ENCODE results near the gene SUSD5. TPM values are rescaled to one million over a fixed set of nuclear protein-coding genes. Genes with fewer than 3 reads are reported as not detected.

SUSD5 gene
- total RNA-seq, result 2.1 TPM

DNA sequence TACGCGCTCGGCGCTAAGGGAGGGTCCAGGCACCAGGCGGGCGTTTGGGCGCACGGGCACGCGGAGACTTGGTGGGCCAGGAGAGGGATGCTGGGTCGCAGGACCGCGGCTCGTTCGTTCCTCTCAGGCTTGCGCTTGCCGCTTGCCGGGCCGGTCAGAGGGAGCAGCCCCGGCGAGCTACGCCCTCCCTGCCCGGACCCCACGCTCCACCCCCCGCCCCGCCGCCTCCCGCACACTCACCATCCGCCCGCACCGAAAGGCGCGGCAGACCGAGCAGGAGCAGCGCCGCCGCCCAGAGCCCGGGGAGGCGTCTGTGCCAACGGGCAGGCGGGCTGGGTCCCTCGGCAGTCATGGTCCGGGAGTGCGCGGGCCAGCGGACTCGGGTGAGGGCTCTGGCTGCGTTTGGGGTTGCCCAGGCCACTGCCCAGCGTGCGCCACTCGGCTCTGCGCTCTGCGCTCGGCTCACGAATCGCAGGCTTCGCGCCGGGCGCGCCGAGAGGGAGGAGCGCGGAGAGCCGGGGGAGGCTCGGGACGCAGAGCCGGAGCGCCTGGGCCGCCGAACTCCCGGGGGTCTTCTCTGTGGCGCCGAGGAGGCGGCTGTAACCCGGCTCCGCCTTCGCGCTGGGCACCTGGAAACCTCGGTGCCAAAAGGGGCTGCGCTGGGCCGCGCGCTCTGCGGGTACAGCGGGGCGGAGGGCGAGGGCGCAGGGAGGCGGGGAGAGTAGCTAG, at the start of gene SUSD5:
TSS of gene SUSD5 (minus strand) at position 365 of the 729 bp plus-strand sequence. CDS start at position 352, 13 bp downstream.
- DNase-seq (ENCODE audit: low spot score), result no peak

DNA sequence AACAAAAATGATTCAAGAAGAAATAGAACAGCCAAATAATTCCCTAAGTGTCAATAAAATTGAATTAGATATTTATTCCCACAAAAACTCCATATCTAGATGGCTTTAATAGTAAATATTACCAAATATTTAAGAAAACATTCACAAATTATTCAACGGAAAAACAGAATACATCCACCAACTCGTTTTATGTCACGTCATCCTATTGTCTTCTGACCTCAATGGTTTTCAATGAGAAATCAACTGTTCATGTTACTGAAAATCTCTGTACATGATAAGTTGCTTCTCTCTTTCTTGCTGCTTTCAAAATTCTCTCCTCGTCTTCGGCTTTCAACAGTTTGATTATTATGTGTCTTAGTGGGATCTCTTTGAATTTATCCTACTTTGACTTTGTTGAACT, 41.5 kb upstream of the SUSD5 start:
- DNase-seq (ENCODE audit: low spot score), result no peak

DNA sequence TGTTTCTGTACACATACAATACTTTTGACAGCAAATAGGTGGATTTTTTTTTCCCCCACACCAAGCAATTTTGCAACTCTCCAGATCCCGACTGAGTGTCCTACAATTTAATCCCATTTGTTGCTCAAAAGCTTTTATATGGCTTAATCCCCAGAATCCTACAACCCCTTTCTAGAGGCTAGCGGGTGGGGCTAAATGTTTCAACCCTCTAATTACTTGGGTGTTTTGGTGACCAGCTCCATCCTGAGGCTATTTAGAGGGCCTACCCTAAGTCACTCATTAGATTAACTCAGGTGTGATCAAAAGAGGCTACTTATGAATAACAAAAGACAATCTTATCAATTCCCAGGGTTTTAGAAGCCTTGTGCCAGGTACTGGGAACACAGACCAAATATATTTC, 37.6 kb upstream of the SUSD5 start:
- DNase-seq (ENCODE audit: low spot score), result no peak

DNA sequence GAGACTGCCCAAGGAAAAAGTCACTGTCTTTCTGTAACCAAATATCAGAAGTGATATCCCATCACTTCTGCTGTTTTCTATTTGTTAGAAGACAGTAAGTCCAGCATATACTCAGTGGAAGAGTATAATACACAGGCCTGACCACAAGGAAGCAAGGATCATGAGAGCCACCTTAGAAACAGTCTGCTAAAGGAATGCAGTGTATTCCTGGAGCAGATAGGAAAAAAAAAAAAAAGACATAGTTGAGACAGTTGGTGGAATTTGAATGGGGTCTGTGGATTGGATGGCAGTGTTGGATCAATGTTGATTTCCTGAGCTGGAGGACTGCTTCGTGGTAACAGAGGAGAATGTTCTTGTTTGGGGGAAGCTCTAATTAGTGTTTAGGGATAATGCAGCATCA, 32.1 kb upstream of the SUSD5 start:
- DNase-seq (ENCODE audit: low spot score), result no peak

GRCh38 chr3:33246786-33247185, 28.2 kb upstream of the SUSD5 start:
- DNase-seq (ENCODE audit: low spot score), result no peak

DNA sequence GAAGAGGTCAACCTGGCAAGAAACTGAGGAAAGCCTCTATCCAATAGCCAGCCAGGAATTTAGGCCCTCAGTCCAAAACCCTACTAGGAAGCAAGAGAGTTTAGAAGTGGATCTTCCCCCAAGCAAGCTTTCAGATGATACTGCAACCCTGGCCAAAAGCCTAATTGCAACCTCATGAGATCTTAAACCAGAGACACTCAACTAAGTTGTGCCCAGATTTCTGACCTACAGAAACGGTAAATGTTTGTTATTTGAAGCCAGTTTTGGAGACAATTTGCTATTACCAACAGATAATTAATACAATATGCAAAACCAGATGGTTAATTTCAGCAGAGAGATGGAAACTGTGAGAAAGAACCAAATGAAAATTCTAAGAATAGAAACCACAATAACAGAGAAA, 21.7 kb upstream of the SUSD5 start:
- DNase-seq (ENCODE audit: low spot score), result no peak

DNA sequence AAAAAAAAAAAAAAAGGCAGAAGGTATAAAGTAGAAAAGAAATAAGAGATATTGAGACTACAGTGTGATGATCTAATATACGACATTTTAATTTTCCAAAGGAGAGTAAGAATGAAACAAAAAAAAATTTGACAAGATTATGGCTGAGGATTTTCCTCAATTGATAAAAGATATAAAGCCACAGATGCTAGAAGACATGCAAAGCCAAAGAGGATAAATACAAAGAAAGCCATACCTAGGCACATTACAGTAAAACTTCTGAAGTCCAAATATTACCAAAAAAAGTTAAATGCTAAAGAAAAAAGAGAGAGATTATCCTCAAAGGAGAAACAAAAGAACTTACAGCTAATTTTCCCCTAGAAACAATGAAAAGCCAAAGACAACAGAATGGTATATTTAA, 20.3 kb upstream of the SUSD5 start:
- DNase-seq (ENCODE audit: low spot score), result no peak

DNA sequence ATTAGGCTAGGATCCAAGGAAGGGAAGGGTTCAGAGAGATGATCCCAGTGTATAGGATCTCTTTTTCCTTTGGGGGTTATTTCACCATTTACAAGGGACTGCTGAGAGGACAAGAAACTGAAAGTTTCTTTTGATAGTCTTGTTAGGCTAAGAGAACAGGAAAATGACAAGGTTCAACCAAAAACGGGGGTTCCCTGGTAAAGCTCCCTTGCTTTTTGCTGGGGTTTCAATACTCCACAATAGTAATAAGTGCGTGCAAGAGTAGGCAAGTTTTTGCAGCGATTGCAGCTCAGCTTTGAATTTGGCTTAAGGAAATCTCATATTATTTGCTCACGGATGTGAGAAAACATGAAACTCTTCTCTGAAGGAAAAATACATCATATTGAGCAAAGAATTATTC, 18.8 kb upstream of the SUSD5 start:
- DNase-seq (ENCODE audit: low spot score), result no peak

DNA sequence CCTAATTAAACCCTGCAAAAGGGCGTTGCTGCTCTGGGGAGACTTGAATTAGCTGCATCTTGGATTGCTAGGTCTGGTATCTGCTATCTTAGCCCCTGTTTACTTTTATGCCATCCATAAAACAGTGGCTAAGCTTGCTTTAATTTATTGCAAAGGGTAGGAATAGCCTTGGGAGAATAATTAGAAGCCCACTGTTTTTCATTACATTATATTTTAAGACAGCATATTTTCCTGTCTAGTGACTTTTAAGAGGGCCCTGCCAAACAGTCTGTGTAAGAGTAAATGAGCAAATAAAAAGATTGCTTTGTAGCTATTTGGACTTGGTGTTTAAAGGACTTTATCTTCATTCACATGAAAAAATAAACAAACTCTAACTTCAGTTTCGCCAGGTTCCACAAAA, 17.4 kb upstream of the SUSD5 start:
- no peak for DNase-seq (ENCODE audit: low spot score)

DNA sequence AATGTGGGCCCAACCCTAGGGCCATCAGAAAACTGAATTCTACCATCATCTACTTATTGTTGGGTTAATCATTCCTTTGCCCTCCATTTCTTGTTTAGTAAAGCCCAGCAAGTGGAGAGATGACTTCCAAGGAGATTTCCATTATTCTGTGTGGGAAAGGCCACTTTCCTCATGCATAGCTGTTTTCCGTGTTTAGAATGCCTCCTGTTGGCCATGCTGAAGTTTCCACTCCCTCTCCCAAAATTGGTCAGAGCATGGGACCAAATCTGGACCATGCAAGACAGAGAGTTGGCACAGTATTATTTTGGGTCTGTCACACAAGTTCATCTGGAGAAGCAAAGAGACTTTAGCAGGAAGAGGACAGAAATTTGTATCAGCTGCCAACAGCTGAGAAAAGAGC, 15.3 kb upstream of the SUSD5 start:
- DNase-seq (ENCODE audit: low spot score), result no peak

DNA sequence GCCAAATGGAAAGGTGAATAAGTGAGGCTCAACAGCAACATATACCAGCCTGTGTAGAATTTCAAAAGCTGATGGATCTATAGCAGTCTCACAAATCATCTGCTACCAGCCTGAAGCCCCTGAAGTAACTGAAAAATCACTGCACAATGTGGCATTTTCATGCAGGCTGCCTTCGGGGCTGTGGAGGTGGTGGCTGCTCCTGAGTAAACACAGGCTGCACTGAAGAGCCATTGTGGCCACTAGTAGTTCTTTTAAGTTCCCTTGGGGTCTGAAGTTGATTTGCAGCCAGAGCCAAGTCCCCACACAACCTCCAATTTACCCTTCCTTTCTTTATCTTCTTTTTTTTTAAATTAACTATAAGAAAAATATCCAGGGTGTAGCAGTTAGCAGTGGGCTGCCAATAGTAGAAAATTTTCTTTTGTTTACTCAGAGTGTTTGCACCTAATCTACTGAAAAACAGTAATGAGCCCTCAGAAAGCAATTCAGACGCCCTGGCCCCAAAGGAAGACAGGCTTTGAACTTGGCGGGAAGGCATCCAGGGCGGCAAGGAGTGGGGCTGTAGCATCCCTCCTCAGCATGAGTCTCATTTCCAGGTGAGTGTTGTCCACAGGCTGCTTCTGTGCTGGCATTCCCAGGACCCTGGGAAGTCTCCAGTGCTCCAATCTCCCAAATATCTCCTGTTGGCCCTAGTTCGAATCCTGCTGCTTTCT, 13.3 kb upstream of the SUSD5 start:
- no peak for DNase-seq (ENCODE audit: low spot score)

- no peak for DNase-seq (ENCODE audit: low spot score)
These were observed 11.3 kb upstream of the SUSD5 start for GRCh38 chr3:33229947-33230346.

- DNase-seq (ENCODE audit: low spot score), result no peak
These were observed 10.5 kb upstream of the SUSD5 start for GRCh38 chr3:33229066-33229465.

GRCh38 chr3:33221241-33221640, 2.6 kb upstream of the SUSD5 start:
- no peak for DNase-seq (ENCODE audit: low spot score)

DNA sequence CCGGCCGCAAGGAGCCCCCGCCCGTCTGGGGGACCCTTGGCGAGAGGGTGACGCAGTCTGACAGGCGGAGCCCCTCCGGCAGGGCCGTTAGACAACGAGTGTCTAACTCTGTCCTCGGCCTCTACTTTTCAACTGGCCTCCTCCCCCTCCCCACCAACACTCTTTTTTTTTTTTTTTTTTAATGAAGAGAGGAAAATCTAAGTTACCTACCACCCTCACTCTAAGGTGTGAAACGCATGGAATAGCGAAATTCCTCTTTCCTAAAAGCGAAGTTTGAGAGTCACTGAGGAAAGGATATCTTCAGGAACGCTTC, 521 bp upstream of the SUSD5 start:
- DNase-seq (ENCODE audit: low spot score), result no peak

DNA sequence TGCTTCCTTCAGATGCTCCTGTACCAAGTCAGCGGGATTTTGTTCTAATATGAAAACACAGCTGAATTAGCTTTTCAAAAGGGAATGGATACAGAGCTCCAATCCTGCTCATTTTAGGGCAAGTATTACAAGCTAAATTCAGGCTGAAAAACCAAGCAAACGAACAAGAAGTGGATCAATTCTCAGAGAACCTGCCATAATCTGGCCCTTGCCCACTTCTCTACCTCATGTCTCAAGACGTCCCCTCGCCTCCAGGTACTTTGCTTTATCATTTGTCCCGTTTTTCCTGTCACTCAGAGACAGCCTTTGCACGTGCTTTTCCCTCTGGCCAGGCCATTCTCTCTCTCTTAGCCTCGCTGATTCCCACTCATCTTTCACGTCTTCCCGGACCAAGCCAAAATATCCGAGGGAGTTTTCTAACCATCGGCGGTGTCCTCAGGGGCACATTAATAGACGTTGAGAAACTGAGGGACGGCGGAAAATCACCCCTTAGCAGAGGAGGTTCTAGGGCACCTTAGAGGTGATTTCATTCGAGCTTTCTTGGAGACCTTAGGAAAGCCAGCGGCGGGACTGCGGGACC, 654 bp downstream of the SUSD5 start:
- DNase-seq (ENCODE audit: low spot score), result no peak

GRCh38 chr3:33215739-33216138, 2.9 kb downstream of the SUSD5 start:
- no peak for DNase-seq (ENCODE audit: low spot score)

- DNase-seq (ENCODE audit: low spot score), result no peak
These were observed 6.2 kb downstream of the SUSD5 start for GRCh38 chr3:33212406-33212805.

- no peak for DNase-seq (ENCODE audit: low spot score)
These were observed 7.2 kb downstream of the SUSD5 start for GRCh38 chr3:33211444-33211843.

- no peak for DNase-seq (ENCODE audit: low spot score)
These were observed 9.3 kb downstream of the SUSD5 start for GRCh38 chr3:33209357-33209756.

DNA sequence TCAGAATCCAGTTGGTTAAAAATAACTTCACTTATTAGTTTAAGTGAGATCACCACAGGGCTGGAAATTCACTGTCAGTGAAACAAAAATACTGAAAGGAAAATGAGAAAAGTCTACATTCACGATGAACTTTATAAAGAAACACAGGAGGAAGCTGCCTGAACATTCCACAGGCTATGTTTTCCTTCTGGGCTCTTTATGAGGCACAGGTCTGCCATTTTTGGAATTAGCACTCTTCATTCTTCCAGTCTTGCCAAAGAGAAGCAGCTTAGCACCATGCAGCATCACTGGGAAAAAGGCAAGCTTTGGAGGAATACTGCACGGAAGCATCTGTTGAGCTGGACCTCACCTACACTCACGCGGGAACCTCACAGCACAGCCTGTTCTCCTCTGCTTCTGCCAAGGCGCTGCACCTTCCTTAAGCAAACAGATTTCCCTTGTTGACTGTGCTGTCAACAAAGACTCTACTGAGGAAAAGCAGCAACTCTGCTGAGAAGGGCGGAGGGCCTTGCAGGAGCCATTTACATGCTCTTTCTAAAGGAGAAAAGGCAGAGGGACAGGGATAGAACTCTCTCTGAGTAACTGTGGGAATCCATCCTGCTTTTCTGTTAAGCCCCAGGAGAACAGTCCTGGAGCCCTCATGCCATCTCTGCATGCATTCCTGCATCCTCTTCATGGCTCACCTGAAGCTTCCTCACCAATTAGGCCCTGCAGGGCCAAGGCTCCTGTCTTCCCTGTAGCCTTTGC, 15.7 kb downstream of the SUSD5 start:
- DNase-seq (ENCODE audit: low spot score), result peak; percentile 44

DNA sequence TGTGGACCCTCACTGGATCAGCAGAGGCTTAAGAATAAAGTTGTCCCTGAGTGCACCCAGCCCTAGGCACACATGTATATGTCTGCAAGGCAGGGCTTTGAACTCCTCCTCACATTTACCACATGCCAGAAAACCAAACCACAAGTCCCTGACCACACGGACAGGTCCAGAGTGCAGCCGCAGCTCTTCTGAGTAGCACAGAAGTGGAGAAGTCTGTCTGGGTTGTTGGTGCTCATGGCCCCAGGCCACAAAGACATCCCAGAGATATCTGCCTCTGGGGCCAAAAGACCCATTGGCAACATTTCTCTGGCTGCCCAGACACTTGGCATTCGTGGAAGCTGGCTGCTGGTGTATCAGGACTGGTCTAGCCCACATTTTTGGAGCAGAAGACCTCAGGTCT, 17.4 kb downstream of the SUSD5 start:
- no peak for DNase-seq (ENCODE audit: low spot score)

DNA sequence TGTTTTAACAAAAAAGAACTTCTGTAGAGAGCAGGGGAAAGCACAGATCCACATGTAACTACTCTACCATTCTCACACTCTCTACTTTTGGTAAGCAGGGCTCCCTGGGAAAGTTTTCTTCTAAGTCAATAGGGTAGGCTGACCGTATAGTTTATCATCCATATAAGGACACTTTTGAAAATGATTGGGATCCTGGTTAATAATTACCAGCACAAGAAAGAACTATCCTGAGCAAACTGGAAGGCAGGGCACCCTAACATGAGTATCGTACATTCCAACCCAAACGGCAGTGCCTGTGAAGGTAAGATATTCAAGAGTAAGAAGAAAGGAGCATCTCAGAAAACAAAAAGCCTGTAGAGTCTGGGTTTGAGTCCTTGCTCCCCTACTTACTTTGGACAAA, 22.1 kb downstream of the SUSD5 start:
- DNase-seq (ENCODE audit: low spot score), result no peak

Measured in ureter (tissue), 1 donor.